ENCODE measurements around the gene TPMT.
A peak's percentile ranks its signal among the peaks of the same experiment; 100 is the strongest.

TPMT gene

GRCh38 chr6:18154507-18155149, at the start of gene TPMT:
Gene TPMT (minus strand): TSS chr6:18155077. CDS start chr6:18149127, 5,950 bp downstream.
- DNase-seq: no peak
- Histone ChIP-seq H3K4me2 (ENCODE audit: low read depth, low read length) (peak within 1 kb of the TSS; percentile 70), H3K36me3 (replicated peaks; ENCODE audit: insufficient read depth, low read length) (no peaks in the 10 kb centered on the region), H3K4me3 (ENCODE audit: low read length) (peak within 1 kb of the TSS; percentile 95), H3K27me3 (replicated peaks; ENCODE audit: insufficient read depth, low read length) (no peaks in the 10 kb centered on the region), H3K9me2 (replicated peaks; ENCODE audit: insufficient read depth, low read length) (no peaks in the 10 kb centered on the region), H3K4me1 (ENCODE audit: low read length) (no peaks in the 10 kb centered on the region), H3K9ac (ENCODE audit: low read length) (peak within 1 kb of the TSS; percentile 77), H4K20me1 (ENCODE audit: insufficient read depth, low read length) (no peaks in the 10 kb centered on the region), H3F3A (ENCODE audit: insufficient read depth, low read length) (peaks cover 11% of the 10 kb centered on the region; the same call in 1 of the 2 replicates), H2AFZ (ENCODE audit: low read length) (peak within 1 kb of the TSS; percentile 98), H3K79me2 (ENCODE audit: low read length) (no peaks in the 10 kb centered on the region), H3K27ac (ENCODE audit: low read length) (peak within 1 kb of the TSS; percentile 66; the same call in 1 of the 2 replicates), H3K9me3 (replicated peaks; ENCODE audit: insufficient read depth, low read length) (no peaks in the 10 kb centered on the region)
- TF ChIP-seq CTCF (IDR thresholded peaks at IDR 0.05; ENCODE audit: low read length) (no peak), EZH2phosphoT487 (IDR thresholded peaks at IDR 0.05; ENCODE audit: low read length) (no peak), EZH2 (optimal IDR thresholded peaks at IDR 0.05; ENCODE audit: low read depth, low read length) (no peak)

- H3K79me2 ChIP-seq (ENCODE audit: low read length): no peaks in the 10 kb centered on the region
- no peaks in the 10 kb centered on the region for H3K4me1 ChIP-seq (ENCODE audit: low read length)
- H3K9me2 ChIP-seq (replicated peaks; ENCODE audit: insufficient read depth, low read length): no peaks in the 10 kb centered on the region
- H3K9ac ChIP-seq (ENCODE audit: low read length): no peak overlapping the region
- H4K20me1 ChIP-seq (ENCODE audit: insufficient read depth, low read length): no peaks in the 10 kb centered on the region
- H3K9me3 ChIP-seq (replicated peaks; ENCODE audit: insufficient read depth, low read length): no peaks in the 10 kb centered on the region
- H3K4me2 ChIP-seq (ENCODE audit: low read depth, low read length): no peak overlapping the region
- H3K4me3 ChIP-seq (ENCODE audit: low read length): no peak overlapping the region
- H3F3A ChIP-seq (ENCODE audit: insufficient read depth, low read length): no peaks in the 10 kb centered on the region
- H3K27me3 ChIP-seq (replicated peaks; ENCODE audit: insufficient read depth, low read length): no peaks in the 10 kb centered on the region
- H2AFZ ChIP-seq (ENCODE audit: low read length): no peak overlapping the region
- no peak overlapping the region for H3K27ac ChIP-seq (ENCODE audit: low read length)
- no peak for TF ChIP-seq EZH2 (optimal IDR thresholded peaks at IDR 0.05; ENCODE audit: low read depth, low read length)
- no peak for TF ChIP-seq EZH2phosphoT487 (IDR thresholded peaks at IDR 0.05; ENCODE audit: low read length)
- TF ChIP-seq CTCF (IDR thresholded peaks at IDR 0.05; ENCODE audit: low read length): no peak
- DNase-seq: no peak
- H3K36me3 ChIP-seq (replicated peaks; ENCODE audit: insufficient read depth, low read length): no peaks in the 10 kb centered on the region
Measured at GRCh38 chr6:18203786-18204185, 48.9 kb upstream of the TPMT start.

- no peak overlapping the region for H3K4me3 ChIP-seq (ENCODE audit: low read length)
- no peak overlapping the region for H2AFZ ChIP-seq (ENCODE audit: low read length)
- H3K4me1 ChIP-seq (ENCODE audit: low read length): no peaks in the 10 kb centered on the region
- no peaks in the 10 kb centered on the region for H4K20me1 ChIP-seq (ENCODE audit: insufficient read depth, low read length)
- H3F3A ChIP-seq (ENCODE audit: insufficient read depth, low read length): no peaks in the 10 kb centered on the region
- H3K27ac ChIP-seq (ENCODE audit: low read length): no peak overlapping the region
- no peaks in the 10 kb centered on the region for H3K36me3 ChIP-seq (replicated peaks; ENCODE audit: insufficient read depth, low read length)
- DNase-seq: no peak
- no peak overlapping the region for H3K4me2 ChIP-seq (ENCODE audit: low read depth, low read length)
- H3K9me3 ChIP-seq (replicated peaks; ENCODE audit: insufficient read depth, low read length): no peaks in the 10 kb centered on the region
- no peaks in the 10 kb centered on the region for H3K79me2 ChIP-seq (ENCODE audit: low read length)
- no peaks in the 10 kb centered on the region for H3K27me3 ChIP-seq (replicated peaks; ENCODE audit: insufficient read depth, low read length)
- no peak for TF ChIP-seq CTCF (IDR thresholded peaks at IDR 0.05; ENCODE audit: low read length)
- no peaks in the 10 kb centered on the region for H3K9me2 ChIP-seq (replicated peaks; ENCODE audit: insufficient read depth, low read length)
- H3K9ac ChIP-seq (ENCODE audit: low read length): no peak overlapping the region
Measured at GRCh38 chr6:18192026-18192425, 37.1 kb upstream of the TPMT start.
